Activated CD4-positive, alpha-beta T cell treated with anti-CD3 and anti-CD28 coated beads for 36 hours (primary cell): Measurements from ENCODE around the gene MICU2. TPM values are rescaled to one million over a fixed set of nuclear protein-coding genes. Genes with fewer than 3 reads are reported as not detected.

Experiments
- ATAC-seq: fragments of 200-7000 bp; cut with Tn5 transposase; one replicate; pipeline ENCODE4 v1.10.0; 2021; ENCODE audit warnings: mild to moderate bottlenecking, moderate library complexity
- CTCF ChIA-PET: fragments of 350-600 bp; sonication (Branson Sonifier 250); formaldehyde crosslinking; loops from one replicate; lab custom pipeline; 2021; ENCODE audit warnings: antibody characterized with exemption; lab: Charles Lee
- POLR2A ChIA-PET: fragments of 350-600 bp; sonication (Branson Sonifier 250); formaldehyde crosslinking; loops from one replicate; lab custom pipeline; 2021; ENCODE audit warnings: antibody characterized with exemption, inconsistent platforms; lab: Charles Lee
- DNase-seq: peaks from one replicate; pipeline ENCODE4 v3.0.0-alpha.2; 2020
- H3K27ac Mint-ChIP-seq: one replicate; pipeline ENCODE4 v1.8.0; 2021; ENCODE audit warnings: mixed read lengths
- H3K27me3 Mint-ChIP-seq: one replicate; pipeline ENCODE4 v1.8.0; 2021; ENCODE audit warnings: mixed read lengths
- H3K36me3 Mint-ChIP-seq: one replicate; pipeline ENCODE4 v1.8.0; 2021; ENCODE audit warnings: low read depth, mixed read lengths
- H3K4me1 Mint-ChIP-seq: one replicate; pipeline ENCODE4 v1.8.0; 2021; ENCODE audit warnings: mixed read lengths
- H3K4me3 Mint-ChIP-seq: one replicate; pipeline ENCODE4 v1.8.0; 2021; ENCODE audit warnings: mild to moderate bottlenecking, moderate library complexity, mixed read lengths
- H3K9me3 Mint-ChIP-seq: one replicate; pipeline ENCODE4 v1.8.0; 2021; ENCODE audit warnings: low read depth, mixed read lengths
- intact Hi-C, 2 experiments: fragments of 100-400 bp; cut with DNase I in 1 of 2; cut with micrococcal nuclease in 1 of 2; formaldehyde crosslinking; loops; one replicate each; pipeline versions ENCODE4 v1.14.2 to v1.15.1; 2022 to 2024; cut with DNase I, micrococcal nuclease
- total RNA-seq, 2 experiments: library from RNA; stranded (reverse); gene quantifications; one replicate each; pipeline ENCODE4 v1.2.3, GENCODE V29; 2021

The MICU2 gene
- total RNA-seq, 2 experiments from 2014 or later = 28.4 to 28.7 TPM

DNA sequence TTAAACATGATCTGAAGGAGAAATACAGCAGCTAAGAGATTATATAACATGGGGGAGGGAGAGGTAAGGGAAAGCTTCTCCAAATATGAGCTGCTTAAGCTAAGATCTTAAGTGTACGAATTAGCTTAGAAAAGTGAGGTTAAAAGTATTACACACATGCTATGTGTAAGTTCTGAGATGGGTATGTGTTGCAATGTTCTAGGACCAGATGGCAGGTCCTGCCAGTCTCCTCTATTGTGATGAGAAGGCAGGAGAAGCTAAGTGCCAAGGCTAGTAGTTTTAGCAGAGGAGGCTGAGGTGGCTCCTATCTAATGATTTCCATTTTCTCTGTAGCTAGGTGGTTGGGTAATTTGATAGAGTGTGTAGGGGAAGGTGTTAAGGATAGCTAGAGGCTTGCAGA, 57.6 kb downstream of the MICU2 start:
- intact Hi-C loops = no loop called here
- CTCF ChIA-PET = interaction anchor here (1.3 to 1.4 kb wide), 2 partner anchors 11 to 12 kb away, joined by 4 to 6 read pairs; no protein-coding TSS in a partner anchor
- POLR2A ChIA-PET = no interaction called here
- no peak for ATAC-seq
- Mint-ChIP-seq H3K27me3 (no peaks in the 10 kb centered on the region), H3K36me3 (peaks cover 11% of the 10 kb centered on the region), H3K4me3 (no peak overlapping the region), H3K27ac (no peak overlapping the region), H3K9me3 (no peaks in the 10 kb centered on the region), H3K4me1 (peaks cover 18% of the 10 kb centered on the region)
- DNase-seq = no peak

DNA sequence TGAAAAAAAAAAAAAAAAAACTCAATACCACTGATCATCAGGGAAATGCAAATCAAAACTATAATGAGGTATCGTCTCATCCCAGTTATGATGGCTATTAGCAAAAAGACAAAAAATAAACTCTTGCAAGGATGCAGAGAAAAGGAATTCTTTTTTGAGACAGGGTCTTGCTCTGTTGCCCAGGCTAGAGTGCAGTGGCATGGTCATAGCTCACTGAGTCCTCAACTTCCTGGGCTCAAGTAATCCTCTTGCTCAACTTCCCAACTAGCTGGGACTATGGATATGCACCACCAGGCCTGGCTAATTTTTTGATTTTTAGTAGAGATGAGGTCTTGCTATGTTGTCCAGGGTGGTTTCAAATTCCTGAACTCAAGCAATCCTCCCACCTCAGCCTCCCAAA, 59.5 kb downstream of the MICU2 start:
- H3K27me3 Mint-ChIP-seq = no peaks in the 10 kb centered on the region
- intact Hi-C loops = no loop called here

DNA sequence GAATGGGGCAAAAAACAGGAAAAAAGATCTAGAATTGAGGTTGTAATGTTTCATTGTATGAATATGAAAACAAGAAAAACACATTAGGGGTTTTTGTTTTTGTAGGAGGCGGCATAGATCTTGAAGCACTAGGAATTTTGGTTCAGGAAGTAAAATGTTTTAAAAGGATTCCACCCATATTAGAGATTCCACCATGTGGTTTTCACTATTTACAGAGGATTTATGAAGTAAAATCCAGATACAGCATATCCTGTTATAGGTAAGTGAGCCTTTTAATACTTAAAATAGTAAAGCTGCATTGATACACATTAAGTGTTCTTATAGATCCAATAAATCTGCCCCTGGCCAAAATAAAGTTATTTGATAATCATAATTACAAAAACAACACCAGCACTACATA, 61.4 kb downstream of the MICU2 start:
- H3K9me3 Mint-ChIP-seq = no peaks in the 10 kb centered on the region
- no peak overlapping the region for H3K4me3 Mint-ChIP-seq
- ChIA-PET CTCF (interaction anchor here (1.0 kb wide), 1 partner anchor 15 kb away, joined by 3 read pairs; no protein-coding TSS in a partner anchor), POLR2A (no interaction called here)
- H3K36me3 Mint-ChIP-seq = peaks cover 14% of the 10 kb centered on the region
- H3K27ac Mint-ChIP-seq = no peak overlapping the region
- intact Hi-C loops = no loop called here
- no peak for DNase-seq
- no peaks in the 10 kb centered on the region for H3K27me3 Mint-ChIP-seq
- no peak for ATAC-seq
- peaks cover 33% of the 10 kb centered on the region for H3K4me1 Mint-ChIP-seq

More for the DNA sequence above, 59.5 kb downstream of the MICU2 start:
- ChIA-PET CTCF (no interaction called here), POLR2A (no interaction called here)
- no peak for DNase-seq
- ATAC-seq = no peak
- peaks cover 9% of the 10 kb centered on the region for H3K36me3 Mint-ChIP-seq
- H3K9me3 Mint-ChIP-seq = no peaks in the 10 kb centered on the region
- no peak overlapping the region for H3K27ac Mint-ChIP-seq
- H3K4me1 Mint-ChIP-seq = peaks cover 30% of the 10 kb centered on the region
- no peak overlapping the region for H3K4me3 Mint-ChIP-seq

DNA sequence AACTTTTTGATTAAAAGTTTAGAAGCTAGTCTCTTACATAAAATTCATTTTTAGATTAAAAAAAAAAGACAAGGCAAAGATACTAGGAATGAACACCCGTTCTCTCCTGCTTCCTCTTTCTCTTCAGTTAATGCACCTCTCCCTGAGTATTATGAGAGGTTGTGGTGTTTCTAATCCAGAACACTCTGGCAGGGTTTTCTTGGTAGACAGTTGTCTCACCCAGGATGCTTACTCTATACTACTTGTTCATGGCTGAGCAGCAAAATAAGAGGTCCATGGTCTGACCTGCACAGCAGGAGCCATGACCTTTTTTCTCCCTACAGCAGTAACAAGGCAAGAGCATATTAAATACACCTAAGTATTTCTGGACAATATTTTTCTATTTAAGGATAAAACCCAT, 62.0 kb downstream of the MICU2 start:
- ATAC-seq (no peak), DNase-seq (no peak)
- intact Hi-C loops = no loop called here
- peaks cover 16% of the 10 kb centered on the region for H3K36me3 Mint-ChIP-seq
- POLR2A ChIA-PET = no interaction called here
- no peaks in the 10 kb centered on the region for H3K9me3 Mint-ChIP-seq
- H3K27ac Mint-ChIP-seq = no peak overlapping the region
- no peaks in the 10 kb centered on the region for H3K27me3 Mint-ChIP-seq
- peaks cover 36% of the 10 kb centered on the region for H3K4me1 Mint-ChIP-seq
- no peak overlapping the region for H3K4me3 Mint-ChIP-seq
- CTCF ChIA-PET = interaction anchor here (0.5 kb wide), 1 partner anchor 46 kb away, joined by 3 read pairs; no protein-coding TSS in a partner anchor

DNA sequence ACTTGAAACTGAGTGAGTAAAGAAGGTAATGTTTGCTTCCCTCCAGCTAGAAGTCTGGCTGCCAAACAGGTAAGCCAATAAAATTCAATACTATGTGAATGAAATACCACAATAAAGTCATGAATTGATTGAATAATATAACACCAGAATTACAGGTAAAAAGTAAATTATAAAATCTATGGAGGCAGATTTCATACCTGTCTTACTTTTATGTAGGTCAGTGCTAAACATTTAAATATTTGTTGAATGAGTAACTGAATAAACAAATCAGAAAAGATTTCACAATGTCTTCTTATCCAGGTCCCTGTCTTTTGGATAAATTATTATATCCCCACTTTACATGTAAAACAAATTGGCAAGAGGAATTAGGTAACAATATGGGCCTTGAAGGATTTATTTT, 62.7 kb downstream of the MICU2 start:
- H3K27ac Mint-ChIP-seq = no peak overlapping the region
- no peaks in the 10 kb centered on the region for H3K27me3 Mint-ChIP-seq
- no peak for ATAC-seq
- peaks cover 19% of the 10 kb centered on the region for H3K36me3 Mint-ChIP-seq
- H3K4me3 Mint-ChIP-seq = no peak overlapping the region
- intact Hi-C loops = no loop called here
- CTCF ChIA-PET = no interaction called here
- H3K9me3 Mint-ChIP-seq = no peaks in the 10 kb centered on the region
- POLR2A ChIA-PET = no interaction called here
- DNase-seq = no peak
- peaks cover 36% of the 10 kb centered on the region for H3K4me1 Mint-ChIP-seq

DNA sequence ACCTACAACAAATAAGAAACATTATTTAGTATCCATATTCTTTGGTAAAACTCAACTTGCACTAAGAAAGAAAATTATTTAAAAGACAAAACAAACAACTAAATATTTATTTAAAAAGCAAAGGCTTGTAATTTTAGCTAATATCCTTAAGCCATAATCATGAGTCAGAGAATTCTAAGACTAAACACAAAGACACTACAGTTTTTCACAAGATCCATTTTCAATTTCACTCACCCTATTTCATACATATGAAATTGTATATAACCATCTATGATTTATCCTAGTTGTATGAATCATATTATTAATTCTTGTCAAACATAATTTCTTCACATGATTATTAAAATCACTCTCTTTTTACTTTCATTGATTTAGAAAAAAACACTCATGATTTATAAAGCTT, 64.3 kb downstream of the MICU2 start:
- intact Hi-C loops = no loop called here
- no peaks in the 10 kb centered on the region for H3K9me3 Mint-ChIP-seq
- ATAC-seq (no peak), DNase-seq (no peak)
- H3K4me1 Mint-ChIP-seq = peaks cover 34% of the 10 kb centered on the region
- ChIA-PET CTCF (no interaction called here), POLR2A (no interaction called here)
- H3K27ac Mint-ChIP-seq = no peak overlapping the region
- peaks cover 15% of the 10 kb centered on the region for H3K36me3 Mint-ChIP-seq
- H3K27me3 Mint-ChIP-seq = no peaks in the 10 kb centered on the region
- no peak overlapping the region for H3K4me3 Mint-ChIP-seq

DNA sequence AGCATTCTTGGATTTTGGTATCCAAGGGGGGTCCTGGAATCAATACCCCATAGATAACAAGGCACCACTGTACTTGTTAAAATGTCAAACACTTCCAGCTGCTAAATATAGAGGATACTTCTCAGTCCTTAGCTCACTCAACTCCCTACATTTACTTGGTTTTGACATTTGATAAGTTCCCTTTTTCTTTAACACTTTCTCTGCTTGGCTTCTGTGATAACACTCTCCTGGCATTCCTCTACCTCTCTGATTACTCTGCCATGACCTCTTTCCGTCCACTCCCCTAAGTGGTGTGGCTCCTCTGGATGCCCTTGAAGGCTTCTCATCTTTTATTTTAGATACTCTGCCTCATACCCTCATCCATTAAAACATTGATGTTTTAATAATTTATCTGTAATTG, 65.2 kb downstream of the MICU2 start:
- no peak for ATAC-seq
- Mint-ChIP-seq H3K27ac (no peak overlapping the region), H3K9me3 (no peaks in the 10 kb centered on the region), H3K36me3 (peaks cover 13% of the 10 kb centered on the region), H3K4me3 (no peak overlapping the region), H3K27me3 (no peaks in the 10 kb centered on the region), H3K4me1 (peaks cover 27% of the 10 kb centered on the region)
- ChIA-PET POLR2A (interaction anchor here (0.6 kb wide), 1 partner anchor 347 kb away, joined by 3 read pairs; no protein-coding TSS in a partner anchor), CTCF (no interaction called here)
- DNase-seq = no peak
- intact Hi-C loops = no loop called here

DNA sequence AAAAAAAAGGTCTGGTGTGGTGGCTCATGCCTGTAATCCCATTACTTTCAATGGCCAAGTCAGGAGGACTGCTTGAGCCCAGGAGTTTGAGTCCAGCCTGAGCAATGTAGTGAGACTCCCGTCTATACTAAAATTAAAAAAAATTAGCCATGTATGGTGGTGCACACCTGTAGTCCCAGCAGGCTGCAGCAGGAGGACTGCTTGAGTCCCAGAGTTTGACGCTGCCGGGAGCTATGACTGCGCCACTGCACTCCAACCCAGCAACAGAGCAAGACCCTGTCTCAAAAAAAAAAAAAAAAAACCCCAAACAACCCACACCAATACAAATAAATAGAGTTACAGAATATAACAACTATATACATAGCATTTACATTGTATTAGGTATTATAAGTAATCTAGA, 65.7 kb downstream of the MICU2 start:
- Mint-ChIP-seq H3K27me3 (no peaks in the 10 kb centered on the region), H3K9me3 (no peaks in the 10 kb centered on the region), H3K4me3 (no peak overlapping the region), H3K27ac (no peak overlapping the region), H3K36me3 (peaks cover 13% of the 10 kb centered on the region), H3K4me1 (peaks cover 23% of the 10 kb centered on the region)
- intact Hi-C loops = no loop called here
- CTCF ChIA-PET = no interaction called here
- DNase-seq = no peak
- no peak for ATAC-seq
- POLR2A ChIA-PET = interaction anchor here (0.6 kb wide), 1 partner anchor 347 kb away, joined by 3 read pairs; no protein-coding TSS in a partner anchor

DNA sequence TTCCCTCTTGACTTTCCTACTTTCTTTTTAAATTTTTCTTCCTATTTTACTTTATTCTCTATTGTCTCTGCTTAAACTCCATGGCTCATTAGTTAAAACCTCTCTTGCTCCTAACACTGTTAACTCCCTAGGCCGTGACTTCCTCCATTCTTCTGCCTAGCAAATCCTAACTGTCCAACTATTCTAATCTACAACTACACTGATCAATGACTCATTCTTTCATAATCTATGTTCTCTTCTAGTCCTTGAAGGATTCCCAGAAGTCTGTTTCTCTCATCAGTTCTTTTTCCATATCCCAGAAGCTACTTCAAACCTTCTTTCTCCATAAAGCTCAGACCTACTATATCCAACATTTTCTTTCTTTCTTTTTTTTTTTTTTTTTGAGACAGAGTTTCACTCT, 66.9 kb downstream of the MICU2 start:
- DNase-seq (no peak), ATAC-seq (no peak)
- peaks cover 23% of the 10 kb centered on the region for H3K4me1 Mint-ChIP-seq
- H3K27ac Mint-ChIP-seq = no peak overlapping the region
- no peak overlapping the region for H3K4me3 Mint-ChIP-seq
- no peaks in the 10 kb centered on the region for H3K27me3 Mint-ChIP-seq
- intact Hi-C loops = no loop called here
- peaks cover 13% of the 10 kb centered on the region for H3K36me3 Mint-ChIP-seq
- ChIA-PET CTCF (no interaction called here), POLR2A (no interaction called here)
- H3K9me3 Mint-ChIP-seq = no peaks in the 10 kb centered on the region

DNA sequence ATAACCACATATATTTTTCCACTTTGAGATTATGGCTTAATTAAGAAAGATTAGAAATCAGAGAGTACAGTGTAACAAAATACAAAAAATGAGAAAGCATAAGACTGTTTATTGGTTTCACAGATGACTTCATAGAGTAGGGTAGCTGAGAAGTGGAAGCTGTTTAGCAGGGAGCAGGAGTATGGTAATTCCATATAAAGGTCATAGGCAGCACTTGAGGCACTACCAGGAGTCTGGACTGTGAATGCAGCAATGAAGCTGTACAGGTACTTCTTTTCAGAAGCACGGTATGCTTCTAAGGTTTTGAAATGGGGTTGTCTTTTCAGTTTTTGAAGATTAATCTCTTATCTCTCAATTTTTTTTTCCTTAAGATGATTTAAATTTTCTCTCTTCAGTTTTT, 69.2 kb downstream of the MICU2 start:
- CTCF ChIA-PET = no interaction called here
- peaks cover 21% of the 10 kb centered on the region for H3K4me1 Mint-ChIP-seq

DNA sequence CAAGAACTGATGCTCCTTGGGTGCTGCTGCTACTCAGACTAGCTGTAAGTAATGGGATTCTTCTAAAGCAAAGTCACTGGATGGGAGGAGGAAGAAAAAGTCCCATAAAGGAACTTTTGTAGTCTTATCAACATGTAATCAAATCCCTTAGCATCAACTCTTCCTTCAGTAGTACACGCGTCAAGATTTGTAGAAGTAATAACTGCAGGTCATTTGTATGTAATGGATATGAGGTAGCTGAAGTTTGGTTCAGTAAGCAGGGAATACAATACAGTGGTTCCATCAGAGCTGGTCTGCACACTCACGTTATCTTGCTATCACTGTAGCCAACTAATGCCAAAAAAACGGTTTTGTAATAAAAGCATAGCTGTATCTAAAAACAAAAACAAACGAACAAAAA, 72.5 kb downstream of the MICU2 start:
- ATAC-seq = no peak
- Mint-ChIP-seq H3K4me3 (no peak overlapping the region), H3K27me3 (no peaks in the 10 kb centered on the region), H3K27ac (no peak overlapping the region), H3K36me3 (peaks cover 4% of the 10 kb centered on the region), H3K9me3 (no peaks in the 10 kb centered on the region), H3K4me1 (peaks cover 13% of the 10 kb centered on the region)
- intact Hi-C loops = no loop called here
- CTCF ChIA-PET = no interaction called here
- no peak for DNase-seq
- POLR2A ChIA-PET = interaction anchor here (0.6 kb wide), 1 partner anchor 137 kb away, joined by 3 read pairs; no protein-coding TSS in a partner anchor

More for the DNA sequence above, 69.2 kb downstream of the MICU2 start:
- POLR2A ChIA-PET = no interaction called here
- H3K27me3 Mint-ChIP-seq = no peaks in the 10 kb centered on the region
- no peak overlapping the region for H3K4me3 Mint-ChIP-seq
- ATAC-seq = no peak
- H3K9me3 Mint-ChIP-seq = no peaks in the 10 kb centered on the region
- no peak for DNase-seq
- H3K27ac Mint-ChIP-seq = no peak overlapping the region
- intact Hi-C loops = no loop called here
- H3K36me3 Mint-ChIP-seq = peaks cover 14% of the 10 kb centered on the region

DNA sequence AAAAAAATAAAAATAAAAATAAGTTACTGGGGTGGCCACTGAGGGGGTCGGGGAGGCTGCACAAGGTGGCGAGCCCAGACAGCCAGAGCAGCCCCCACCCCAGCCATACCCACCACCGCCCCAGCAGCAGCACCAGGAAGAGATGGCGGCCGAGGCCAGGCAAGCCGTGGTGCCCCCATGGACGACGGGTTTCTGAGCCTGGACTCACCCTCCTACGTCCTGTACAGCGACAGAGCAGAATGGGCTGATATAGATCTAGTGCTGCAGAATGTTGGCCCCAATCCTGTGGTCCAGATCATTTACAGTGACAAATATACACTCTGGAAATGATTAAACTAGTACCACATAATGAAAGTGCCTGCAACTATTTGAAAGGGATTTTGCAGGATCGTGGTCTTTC, 73.3 kb downstream of the MICU2 start:
- no peaks in the 10 kb centered on the region for H3K27me3 Mint-ChIP-seq
- ATAC-seq = no peak
- CTCF ChIA-PET = no interaction called here

More for the DNA sequence above, 73.3 kb downstream of the MICU2 start:
- intact Hi-C loops = no loop called here
- POLR2A ChIA-PET = interaction anchor here (0.6 kb wide), 1 partner anchor 138 kb away, joined by 3 read pairs; no protein-coding TSS in a partner anchor
- Mint-ChIP-seq H3K27ac (no peak overlapping the region), H3K9me3 (no peaks in the 10 kb centered on the region), H3K4me3 (no peak overlapping the region), H3K4me1 (peaks cover 13% of the 10 kb centered on the region), H3K36me3 (peaks cover 7% of the 10 kb centered on the region)
- no peak for DNase-seq
